ENCODE results near the gene UNC13C.

DNA sequence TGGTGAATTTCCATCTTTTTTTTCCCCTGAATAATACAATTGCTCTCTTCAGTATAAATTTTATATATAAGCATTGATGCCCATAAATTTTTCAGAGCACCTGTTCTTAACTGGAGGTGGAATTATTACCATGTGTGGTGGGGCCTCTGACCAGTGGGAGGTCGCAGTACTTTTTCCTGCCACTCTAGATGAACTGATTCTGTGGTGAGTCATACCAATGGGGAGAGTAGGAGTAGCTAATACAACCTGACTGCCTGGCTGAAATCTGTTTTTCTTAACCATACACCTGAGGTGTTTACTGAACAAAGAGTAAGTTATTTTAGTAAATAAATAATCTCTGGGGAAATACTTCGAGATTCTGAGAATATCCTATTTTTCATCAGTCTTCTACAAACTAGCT is 67.2 kb downstream of the UNC13C start:
- TF ChIP-seq, protein P1, sequence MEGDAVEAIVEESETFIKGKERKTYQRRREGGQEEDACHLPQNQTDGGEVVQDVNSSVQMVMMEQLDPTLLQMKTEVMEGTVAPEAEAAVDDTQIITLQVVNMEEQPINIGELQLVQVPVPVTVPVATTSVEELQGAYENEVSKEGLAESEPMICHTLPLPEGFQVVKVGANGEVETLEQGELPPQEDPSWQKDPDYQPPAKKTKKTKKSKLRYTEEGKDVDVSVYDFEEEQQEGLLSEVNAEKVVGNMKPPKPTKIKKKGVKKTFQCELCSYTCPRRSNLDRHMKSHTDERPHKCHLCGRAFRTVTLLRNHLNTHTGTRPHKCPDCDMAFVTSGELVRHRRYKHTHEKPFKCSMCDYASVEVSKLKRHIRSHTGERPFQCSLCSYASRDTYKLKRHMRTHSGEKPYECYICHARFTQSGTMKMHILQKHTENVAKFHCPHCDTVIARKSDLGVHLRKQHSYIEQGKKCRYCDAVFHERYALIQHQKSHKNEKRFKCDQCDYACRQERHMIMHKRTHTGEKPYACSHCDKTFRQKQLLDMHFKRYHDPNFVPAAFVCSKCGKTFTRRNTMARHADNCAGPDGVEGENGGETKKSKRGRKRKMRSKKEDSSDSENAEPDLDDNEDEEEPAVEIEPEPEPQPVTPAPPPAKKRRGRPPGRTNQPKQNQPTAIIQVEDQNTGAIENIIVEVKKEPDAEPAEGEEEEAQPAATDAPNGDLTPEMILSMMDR (IDR thresholded peaks at IDR 0.05): no peak
- TF ChIP-seq POLR2A (IDR thresholded peaks at IDR 0.05): no peak
